ENCODE measurements around the gene CDC42SE1.

DNA sequence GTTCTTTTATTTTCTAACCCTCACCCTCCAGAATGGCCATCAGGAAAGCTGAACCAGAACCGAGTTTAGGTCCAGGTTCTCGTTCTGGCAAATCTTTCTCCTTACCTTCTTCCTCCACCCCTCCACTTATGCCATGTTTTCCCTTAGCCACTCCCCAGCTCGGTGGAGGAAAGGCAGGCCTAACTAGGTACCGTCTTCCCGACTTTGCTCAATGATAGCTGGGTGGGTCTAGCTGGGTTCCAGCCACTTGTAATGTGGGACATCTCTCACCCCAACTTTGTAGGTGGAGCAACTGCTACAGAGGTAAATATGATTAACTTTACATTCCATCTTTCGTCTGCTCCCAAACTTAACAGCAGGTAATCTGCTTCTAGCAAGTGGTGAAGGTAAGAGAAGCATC, 22.4 kb downstream of the CDC42SE1 start:
- TF ChIP-seq POLR2A (IDR thresholded peaks at IDR 0.05; ENCODE audit: low read depth, low read length): no peak
- TF ChIP-seq TAF1 (IDR thresholded peaks at IDR 0.05; ENCODE audit: low read depth, low read length): no peak
- TF ChIP-seq POLR2AphosphoS5 (IDR thresholded peaks at IDR 0.05; ENCODE audit: low read depth, low read length): no peak
- TF ChIP-seq PAX5 (IDR thresholded peaks at IDR 0.05; ENCODE audit: insufficient read depth, low read length, severe bottlenecking): no peak
- no peak for TF ChIP-seq POU2F2 (IDR thresholded peaks at IDR 0.05; ENCODE audit: low read depth, low read length)
- TF ChIP-seq SPI1 (IDR thresholded peaks at IDR 0.05; ENCODE audit: low read depth, low read length): no peak
